GM21360 (cell line): Measurements from ENCODE around the gene MCM3AP.

Experiments used
- ATAC-seq: cut with Tn5 transposase; IDR thresholded peaks from one replicate; pipeline ENCODE4 v1.9.1; 2021; ENCODE audit warnings: mild to moderate bottlenecking, moderate library complexity; ENCODE audit not compliant: unreplicated experiment

Gene MCM3AP

DNA sequence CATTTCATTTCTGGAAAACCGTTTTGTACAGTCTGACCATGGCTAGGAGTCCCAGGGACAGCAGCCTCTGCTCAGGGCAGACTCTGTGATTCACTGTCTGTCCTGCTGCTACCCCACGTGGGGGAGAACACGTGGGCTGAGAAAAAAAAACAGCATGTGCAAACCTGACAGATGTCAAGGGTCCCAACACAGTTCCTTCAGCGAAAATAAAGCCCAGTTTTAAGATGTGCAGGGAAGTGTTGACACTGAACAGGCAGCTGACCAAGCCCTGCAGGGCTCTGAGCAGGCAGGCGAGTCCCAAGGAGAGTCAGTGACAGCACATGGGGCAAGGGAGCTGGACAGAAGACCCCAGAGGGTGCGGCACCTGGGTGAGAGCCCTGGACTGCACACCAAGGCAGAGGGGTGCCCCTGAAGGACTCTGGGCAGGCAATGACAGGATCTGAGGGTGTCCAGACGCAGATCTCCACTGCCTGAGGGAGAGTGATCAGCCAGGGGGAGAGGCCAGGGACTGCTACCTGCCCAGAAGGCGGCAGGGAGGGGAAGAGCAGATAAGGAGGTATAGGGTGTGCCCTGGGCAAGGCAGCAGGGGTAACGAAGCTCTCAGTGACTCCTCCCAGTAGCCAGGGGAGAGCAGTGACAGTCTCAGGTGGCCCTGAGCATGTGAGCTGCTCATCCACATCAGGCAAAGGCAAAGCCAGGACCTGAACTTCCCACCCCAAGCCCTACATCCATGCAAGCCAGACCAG lies 96.0 kb downstream of the MCM3AP start:
- ATAC-seq, result no peak

DNA sequence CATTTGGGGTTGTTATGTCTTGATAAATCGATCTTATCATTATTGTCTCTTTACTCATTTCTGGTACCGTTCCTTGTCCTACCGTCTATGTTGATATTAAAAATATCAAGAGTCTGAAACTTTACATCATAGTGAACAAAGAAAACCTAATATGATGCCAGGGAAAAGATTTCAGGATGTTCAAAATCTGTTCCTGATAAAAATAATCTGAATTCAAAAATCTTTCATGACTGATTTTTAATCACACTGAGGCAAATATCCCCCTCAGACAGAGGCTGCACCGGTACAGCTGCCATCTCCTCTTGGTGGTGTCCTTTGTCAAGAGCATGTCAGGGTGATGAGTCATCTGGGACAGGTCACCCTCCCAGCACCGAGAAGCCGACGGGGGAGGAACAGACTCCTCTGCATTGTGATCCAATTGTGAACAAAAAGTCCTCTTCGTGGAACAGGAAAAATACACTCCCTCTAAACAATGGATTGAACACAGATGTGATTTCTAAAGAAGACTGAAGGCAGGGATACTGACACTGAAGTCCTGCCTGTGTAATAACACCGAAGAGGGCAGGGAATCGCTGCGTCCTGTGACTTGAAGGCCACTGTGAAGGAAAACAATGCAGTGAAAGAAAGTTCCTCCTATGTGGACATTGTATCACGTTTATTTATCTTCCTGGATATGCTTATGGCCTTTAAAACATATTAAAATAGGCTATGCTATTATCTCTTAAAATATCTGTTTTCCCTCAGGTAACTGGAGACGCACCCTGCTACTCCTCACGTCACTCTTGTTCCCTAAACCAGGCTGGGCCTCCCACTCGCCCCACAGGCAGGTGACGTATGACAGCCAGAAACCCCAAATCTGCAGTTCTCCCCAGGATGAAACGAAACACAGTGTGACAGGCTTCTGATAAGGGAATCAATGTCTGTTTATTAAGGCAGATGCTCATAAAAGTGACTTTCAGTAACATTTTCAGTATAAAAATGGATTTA lies 96.9 kb downstream of the MCM3AP start:
- ATAC-seq, result no peak

DNA sequence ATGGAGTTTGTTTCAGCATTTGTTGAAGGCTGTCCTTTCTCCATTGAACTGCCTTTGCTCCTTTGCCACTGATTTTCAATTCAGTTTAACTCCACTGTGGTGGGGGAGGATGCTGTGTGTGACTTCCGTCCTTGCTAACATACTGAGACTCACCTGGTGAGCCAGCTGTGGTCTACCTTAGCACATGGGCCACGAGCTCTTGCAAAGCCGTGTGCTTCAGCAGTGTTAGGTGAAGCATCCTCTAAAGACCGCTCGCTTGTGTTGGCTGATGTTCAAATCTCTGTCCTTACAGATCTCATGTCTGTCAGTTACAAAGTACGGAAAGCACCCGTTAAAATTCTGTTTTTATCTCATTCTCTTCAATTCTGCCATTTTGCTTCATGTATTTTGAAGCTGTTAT lies 97.6 kb downstream of the MCM3AP start:
- no peak for ATAC-seq

DNA sequence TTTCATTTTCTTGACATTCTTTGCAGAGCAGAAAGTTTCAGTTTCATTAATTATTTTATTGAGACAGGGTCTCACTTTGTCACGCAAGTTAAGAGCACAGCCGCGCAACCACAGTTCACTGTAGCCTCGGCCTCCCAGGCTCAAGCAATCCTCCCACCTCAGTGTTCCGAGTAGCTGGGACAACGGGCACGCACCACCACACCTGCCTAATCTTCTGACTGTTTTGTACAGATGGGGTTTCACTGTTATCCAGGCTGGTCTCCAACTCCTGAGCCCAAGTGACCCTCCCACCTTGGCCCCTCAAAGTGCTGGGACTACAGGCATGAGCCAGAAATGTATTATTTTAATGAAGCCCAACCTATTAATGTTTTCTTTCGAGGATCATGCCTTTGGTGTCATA lies 98.2 kb downstream of the MCM3AP start:
- ATAC-seq, result no peak

DNA sequence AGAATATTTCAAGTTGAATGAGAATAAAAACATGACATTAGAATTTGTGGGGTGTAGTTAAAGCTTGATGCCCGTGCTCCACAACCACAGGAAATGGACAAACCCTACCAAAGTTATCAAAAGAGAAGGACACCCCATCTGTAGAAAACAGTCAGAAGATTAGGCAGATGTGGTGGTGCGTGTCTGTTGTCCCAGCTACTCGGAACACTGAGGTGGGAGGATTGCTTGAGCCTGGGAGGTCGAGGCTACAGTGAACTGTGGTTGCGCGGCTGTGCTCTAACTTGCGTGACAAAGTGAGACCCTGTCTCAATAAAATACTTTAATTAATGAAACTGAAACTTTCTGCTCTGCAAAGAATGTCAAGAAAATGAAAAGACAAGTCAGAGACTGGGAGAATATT lies 99.7 kb downstream of the MCM3AP start:
- no peak for ATAC-seq
